Colonic mucosa (tissue), 4 donors: ENCODE data around the gene NTHL1. TPM values are rescaled to one million over a fixed set of nuclear protein-coding genes. Genes with fewer than 3 reads are reported as not detected.

Experiments
- DNase-seq: peaks from one replicate; pipeline ENCODE4 v3.0.0-alpha.2; 2020
- H3K27ac ChIP-seq: fragments of 200-600 bp; one replicate; pipeline ENCODE4 v1.8.0; 2021
- H3K27me3 ChIP-seq: fragments of 200-600 bp; one replicate; pipeline ENCODE4 v1.8.0; 2021
- H3K36me3 ChIP-seq: fragments of 200-600 bp; one replicate; pipeline ENCODE4 v1.8.0; 2021
- H3K4me1 ChIP-seq: fragments of 200-600 bp; one replicate; pipeline ENCODE4 v1.8.0; 2021; ENCODE audit warnings: mild to moderate bottlenecking
- H3K4me3 ChIP-seq: fragments of 200-600 bp; one replicate; pipeline ENCODE4 v1.8.0; 2021
- H3K9ac ChIP-seq, 2 donors: one replicate each; pipeline ENCODE4 v1.7.0; 2013; ENCODE audit warnings: control low read depth in 2 of 2, low read depth in 2 of 2, low read length in 2 of 2
- H3K9me3 ChIP-seq: fragments of 200-600 bp; one replicate; pipeline ENCODE4 v1.8.0; 2021
- intact Hi-C: fragments of 100-400 bp; cut with DNase I; formaldehyde crosslinking; loops from one replicate; pipeline ENCODE4 v1.14.1; 2022
- total RNA-seq, 2 donors: library from RNA; stranded (reverse); fragmentation: NEBNext Ultra II Directional in 1 of 2; extraction: Animal tissue kit (Norgen Biotek cat#: 25700) in 1 of 2; gene quantifications; one replicate each; pipeline ENCODE4 v1.2.1, GENCODE V29; 2021
- TF ChIP-seq, protein P1 (sequence below): fragments of 200-600 bp; IDR thresholded peaks from one replicate; pipeline ENCODE4 v1.8.0; 2022; ENCODE audit warnings: antibody characterized with exemption, mild to moderate bottlenecking
- donor health status: healthy.
- donor health status: DM: no; HTN: no; CAD: no.
- donor health status: DM: no; HTN: no; CAD: no.

The NTHL1 gene
- total RNA-seq, 2 donors from 2014 or later: 30.1 to 96.8 TPM

DNA sequence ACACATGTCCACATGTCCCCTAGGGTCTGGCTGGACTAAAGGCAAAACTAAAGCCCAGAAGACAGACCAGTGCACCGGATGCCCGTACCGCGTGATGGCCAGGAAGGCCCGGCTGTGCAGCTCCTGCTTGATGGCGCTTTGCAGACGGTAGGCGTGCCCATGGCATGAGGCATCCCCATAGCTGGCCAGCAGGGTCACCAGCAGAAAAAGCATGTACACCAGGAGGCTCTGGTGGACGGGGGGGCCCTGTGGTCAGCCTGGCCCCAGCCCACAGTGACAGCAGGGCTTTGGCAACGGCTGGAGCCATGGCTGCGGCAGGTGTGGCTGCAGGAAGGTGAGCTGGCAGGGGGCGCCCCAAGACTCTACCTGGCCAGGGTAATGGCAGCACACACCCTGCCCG lies 45.2 kb upstream of the NTHL1 start:
- peaks cover 4% of the 10 kb centered on the region for H3K4me1 ChIP-seq
- no peaks in the 10 kb centered on the region for H3K36me3 ChIP-seq

DNA sequence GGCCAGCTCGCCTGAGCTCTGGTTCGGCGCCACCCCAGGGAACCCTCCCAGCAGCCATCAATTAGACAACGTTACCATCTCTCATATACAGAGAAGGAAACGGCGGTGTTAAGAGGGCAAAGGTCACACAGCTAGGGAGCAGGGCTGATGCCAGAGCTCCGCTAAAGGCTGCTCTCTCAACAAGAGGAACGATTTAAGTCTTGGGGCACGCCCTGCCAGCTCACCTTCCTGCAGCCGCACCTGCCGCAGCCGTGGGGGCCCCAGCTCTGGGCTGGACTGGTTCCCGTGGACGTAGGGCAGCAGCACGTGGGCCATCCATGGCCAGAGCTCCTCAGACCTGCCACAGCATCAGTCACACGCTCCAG lies 44.6 kb upstream of the NTHL1 start:
- intact Hi-C loops: no loop called here
- TF ChIP-seq, protein P1, sequence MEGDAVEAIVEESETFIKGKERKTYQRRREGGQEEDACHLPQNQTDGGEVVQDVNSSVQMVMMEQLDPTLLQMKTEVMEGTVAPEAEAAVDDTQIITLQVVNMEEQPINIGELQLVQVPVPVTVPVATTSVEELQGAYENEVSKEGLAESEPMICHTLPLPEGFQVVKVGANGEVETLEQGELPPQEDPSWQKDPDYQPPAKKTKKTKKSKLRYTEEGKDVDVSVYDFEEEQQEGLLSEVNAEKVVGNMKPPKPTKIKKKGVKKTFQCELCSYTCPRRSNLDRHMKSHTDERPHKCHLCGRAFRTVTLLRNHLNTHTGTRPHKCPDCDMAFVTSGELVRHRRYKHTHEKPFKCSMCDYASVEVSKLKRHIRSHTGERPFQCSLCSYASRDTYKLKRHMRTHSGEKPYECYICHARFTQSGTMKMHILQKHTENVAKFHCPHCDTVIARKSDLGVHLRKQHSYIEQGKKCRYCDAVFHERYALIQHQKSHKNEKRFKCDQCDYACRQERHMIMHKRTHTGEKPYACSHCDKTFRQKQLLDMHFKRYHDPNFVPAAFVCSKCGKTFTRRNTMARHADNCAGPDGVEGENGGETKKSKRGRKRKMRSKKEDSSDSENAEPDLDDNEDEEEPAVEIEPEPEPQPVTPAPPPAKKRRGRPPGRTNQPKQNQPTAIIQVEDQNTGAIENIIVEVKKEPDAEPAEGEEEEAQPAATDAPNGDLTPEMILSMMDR: no peak
- peak; percentile 90 for DNase-seq
- Histone ChIP-seq H3K27ac (peak overlapping the region; percentile 84), H3K27me3 (no peaks in the 10 kb centered on the region), H3K36me3 (no peaks in the 10 kb centered on the region), H3K4me1 (peaks cover 4% of the 10 kb centered on the region), H3K9ac (peak overlapping the region in 1 of 2 donors; percentile 81), H3K4me3 (peak overlapping the region; percentile 39), H3K9me3 (no peaks in the 10 kb centered on the region)

More for the DNA sequence above, 45.2 kb upstream of the NTHL1 start:
- no peak for DNase-seq
- peak overlapping the region; percentile 84 for H3K27ac ChIP-seq
- intact Hi-C loops: no loop called here
- H3K27me3 ChIP-seq: no peaks in the 10 kb centered on the region
- H3K9me3 ChIP-seq: no peaks in the 10 kb centered on the region
- TF ChIP-seq, protein P1: no peak
- H3K4me3 ChIP-seq: no peak overlapping the region
- peak overlapping the region in 1 of 2 donors; percentile 81 for H3K9ac ChIP-seq

DNA sequence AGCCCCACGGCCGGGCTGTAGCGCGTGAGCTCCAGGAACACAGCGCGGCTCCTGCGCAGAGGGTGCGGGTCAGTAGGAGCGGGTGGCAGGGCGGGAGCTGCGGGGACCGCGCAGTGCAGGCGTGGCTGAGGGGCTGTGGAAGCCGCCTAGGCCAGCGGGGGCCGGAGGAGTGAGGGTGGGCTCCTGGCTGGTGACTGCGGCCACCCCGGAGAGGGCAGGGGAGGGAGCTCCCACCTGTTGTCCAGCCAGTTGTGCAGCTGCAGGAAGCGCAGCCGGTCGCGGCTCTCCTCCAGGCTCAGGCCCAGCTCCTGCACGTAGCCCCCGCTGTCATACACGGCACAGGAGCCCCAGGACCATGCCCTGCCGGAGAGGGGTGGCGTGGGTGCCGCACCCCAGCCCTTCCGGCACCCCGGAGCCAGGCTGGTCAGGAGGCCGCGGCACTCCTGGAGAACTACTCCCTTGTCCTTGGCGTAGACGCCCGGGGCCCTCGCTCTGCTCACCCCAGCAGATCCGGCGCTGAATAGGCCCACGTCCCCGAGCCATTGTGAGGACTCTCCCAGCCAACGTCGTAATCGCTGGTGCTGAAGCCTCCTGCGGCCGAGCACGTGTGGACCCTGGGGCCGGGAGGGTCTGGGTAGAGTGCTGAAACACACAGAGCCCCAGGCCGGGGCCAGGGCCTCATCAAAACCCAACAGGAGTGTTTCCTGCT lies 44.1 kb upstream of the NTHL1 start:
- H3K27me3 ChIP-seq: no peaks in the 10 kb centered on the region
- peak overlapping the region; percentile 39 for H3K4me3 ChIP-seq
- H3K4me1 ChIP-seq: peaks cover 4% of the 10 kb centered on the region
- TF ChIP-seq, protein P1: no peak
- DNase-seq: no peak
- H3K36me3 ChIP-seq: peaks cover 5% of the 10 kb centered on the region
- H3K9me3 ChIP-seq: no peaks in the 10 kb centered on the region
- intact Hi-C loops: no loop called here
- H3K9ac ChIP-seq: peak overlapping the region; percentile 74 to 81
- H3K27ac ChIP-seq: peak overlapping the region; percentile 84

DNA sequence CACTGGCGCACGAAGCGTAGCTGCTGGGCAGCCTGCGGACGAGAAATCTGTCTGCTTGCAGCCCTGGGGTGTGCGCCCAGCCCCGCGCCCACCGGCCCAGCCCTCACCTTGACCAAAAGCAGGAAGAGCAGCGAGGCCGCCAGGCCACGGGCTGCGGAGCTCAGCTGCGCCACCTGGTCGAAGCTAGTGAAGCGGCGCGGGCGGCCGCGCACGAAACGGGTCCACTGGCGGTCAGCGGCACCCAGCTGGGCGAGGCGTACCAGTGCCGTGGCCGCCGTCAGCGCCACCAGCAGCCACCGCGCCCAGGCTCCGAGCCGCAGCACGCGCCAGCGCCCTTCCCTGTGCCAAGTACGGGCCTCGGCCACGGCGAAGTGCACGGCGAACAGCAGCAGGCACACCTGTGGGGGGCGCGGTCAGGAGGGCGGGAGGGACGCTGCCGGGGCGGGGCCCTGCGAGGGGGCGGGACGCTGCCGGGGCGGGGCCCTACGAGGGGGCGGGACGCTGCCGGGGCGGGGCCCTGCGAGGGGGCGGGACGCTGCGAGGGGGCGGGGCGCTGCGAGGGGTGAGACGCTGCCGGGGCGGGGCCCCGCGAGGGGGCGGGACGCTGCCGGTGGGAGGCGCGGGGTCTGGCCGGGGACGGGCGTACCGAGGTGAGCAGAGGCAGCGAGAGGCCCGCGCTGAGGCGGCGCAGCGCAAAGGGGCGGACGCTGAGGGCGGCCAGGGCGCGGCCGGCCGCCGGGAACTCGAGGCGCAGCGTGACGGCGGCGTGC lies 43.3 kb upstream of the NTHL1 start:
- H3K27me3 ChIP-seq: no peaks in the 10 kb centered on the region
- no peaks in the 10 kb centered on the region for H3K9me3 ChIP-seq
- H3K9ac ChIP-seq: peak overlapping the region; percentile 74 to 84
- peak overlapping the region; percentile 39 for H3K4me3 ChIP-seq
- DNase-seq: peak; percentile 91
- TF ChIP-seq, protein P1: peak; percentile 36
- H3K36me3 ChIP-seq: peaks cover 12% of the 10 kb centered on the region
- H3K4me1 ChIP-seq: peaks cover 4% of the 10 kb centered on the region
- intact Hi-C loops: no loop called here
- peak overlapping the region; percentile 84 for H3K27ac ChIP-seq

DNA sequence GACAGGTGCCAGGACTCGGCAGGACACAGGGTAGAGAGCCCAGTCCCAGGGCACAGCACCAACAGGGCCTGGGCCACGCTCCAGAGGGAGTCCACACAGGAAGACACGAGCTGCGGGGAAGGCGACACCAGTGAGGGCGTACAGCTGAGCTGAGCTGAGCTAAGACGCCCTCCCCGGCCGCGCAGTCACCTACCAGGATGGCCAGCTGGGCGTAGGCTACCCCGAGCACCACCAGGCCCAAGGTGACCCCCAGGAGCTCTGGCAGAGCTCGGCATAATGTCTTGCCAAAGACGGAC lies 42.8 kb upstream of the NTHL1 start:
- Histone ChIP-seq H3K27ac (peak overlapping the region; percentile 79), H3K4me1 (peaks cover 4% of the 10 kb centered on the region), H3K9ac (peak overlapping the region; percentile 66 to 84), H3K9me3 (no peaks in the 10 kb centered on the region), H3K4me3 (peak overlapping the region; percentile 38), H3K36me3 (peaks cover 12% of the 10 kb centered on the region), H3K27me3 (no peaks in the 10 kb centered on the region)
- DNase-seq: peak; percentile 30
- intact Hi-C loops: no loop called here
- TF ChIP-seq, protein P1: no peak
